HG02610 (cell line): ENCODE data around the gene SAMSN1.
"Not testable (repeated sequence)": the region's sequence is repeated elsewhere in the genome, so short reads cannot be mapped to it uniquely, and the experiment has no call there.

Source experiments
- ATAC-seq: cut with Tn5 transposase; IDR thresholded peaks from one replicate; pipeline ENCODE4 v1.9.1; 2021; ENCODE audit warnings: mild to moderate bottlenecking, moderate library complexity; ENCODE audit not compliant: unreplicated experiment

Gene SAMSN1

GRCh38 chr21:14567331-14568279 lies 21.5 kb upstream of the SAMSN1 start:
- ATAC-seq: no peak

DNA sequence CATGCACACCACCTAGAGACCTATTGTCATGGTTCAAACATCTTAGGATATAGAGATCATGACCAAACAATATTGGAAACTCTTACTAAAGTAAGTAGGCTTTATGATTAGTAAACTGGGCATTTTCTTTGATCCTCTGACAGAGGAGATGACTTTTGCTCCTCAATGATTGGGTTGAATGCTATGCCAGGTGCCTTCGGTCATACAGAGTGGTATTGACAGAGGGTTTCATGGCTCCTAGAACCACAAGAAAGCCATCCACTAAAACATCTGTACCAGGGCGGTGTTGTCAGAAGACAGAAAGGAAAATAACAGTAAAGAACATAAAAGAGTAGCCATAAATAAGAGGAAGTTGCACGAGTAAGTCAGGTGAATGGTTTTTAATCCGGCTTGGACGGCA lies 20.8 kb upstream of the SAMSN1 start:
- no peak for ATAC-seq

DNA sequence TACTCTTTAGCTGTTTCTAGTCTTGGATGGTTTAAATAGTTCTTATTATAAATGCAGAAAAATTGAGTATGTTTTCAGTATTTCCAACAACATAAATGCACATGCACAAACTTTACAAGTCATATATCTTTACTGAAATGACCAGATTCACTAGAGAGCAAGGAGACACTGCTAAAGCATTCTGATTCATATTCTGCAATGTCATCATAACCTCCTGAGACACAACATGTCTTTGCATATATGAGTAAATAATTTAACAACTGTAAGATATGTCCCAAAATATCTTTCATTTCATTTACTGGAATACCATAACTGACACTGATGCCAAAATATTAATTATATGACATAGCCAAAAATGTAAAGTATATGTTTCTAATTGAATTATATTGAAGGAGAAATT lies 16.8 kb upstream of the SAMSN1 start:
- no peak for ATAC-seq

DNA sequence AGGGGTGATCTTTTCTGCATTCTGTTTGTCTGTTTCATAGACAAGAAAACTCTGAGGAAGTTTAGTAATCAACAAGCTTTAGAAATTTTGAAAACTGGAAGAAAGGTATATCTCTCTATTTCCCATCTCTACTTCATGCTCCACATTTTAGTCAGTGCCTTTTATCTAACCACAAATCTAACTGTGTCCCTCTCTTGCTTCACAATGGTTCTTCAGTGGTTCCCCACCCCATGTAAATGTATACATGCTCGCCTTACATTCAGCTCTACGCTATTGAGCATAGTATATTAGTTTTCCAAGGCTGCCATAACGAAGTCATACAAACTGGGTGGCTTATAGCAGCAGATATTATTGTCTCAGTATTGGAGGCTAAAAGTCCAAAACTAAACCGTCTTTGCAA lies 14.4 kb upstream of the SAMSN1 start:
- ATAC-seq: no peak

DNA sequence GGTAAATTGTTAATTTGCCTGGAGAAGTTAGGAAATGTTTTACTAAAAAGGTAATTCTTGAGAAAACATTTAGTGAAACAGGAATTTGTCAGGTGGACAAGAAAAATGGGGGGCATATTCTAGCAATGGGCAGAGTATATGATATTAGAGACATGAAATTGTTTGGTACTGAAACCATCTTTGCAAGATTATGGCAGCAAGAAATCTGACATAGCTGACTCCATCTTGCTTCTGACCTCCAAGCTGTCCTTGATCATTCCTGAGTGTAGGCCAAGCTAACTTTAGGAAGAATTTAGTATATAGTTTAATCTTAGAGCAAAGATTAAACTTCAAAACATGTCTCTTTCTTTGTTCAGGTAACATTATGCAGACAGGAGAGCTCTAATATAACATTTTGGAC lies 14.0 kb upstream of the SAMSN1 start:
- no peak for ATAC-seq

GRCh38 chr21:14559102-14559501 lies 13.0 kb upstream of the SAMSN1 start:
- ATAC-seq: peak; percentile 82

DNA sequence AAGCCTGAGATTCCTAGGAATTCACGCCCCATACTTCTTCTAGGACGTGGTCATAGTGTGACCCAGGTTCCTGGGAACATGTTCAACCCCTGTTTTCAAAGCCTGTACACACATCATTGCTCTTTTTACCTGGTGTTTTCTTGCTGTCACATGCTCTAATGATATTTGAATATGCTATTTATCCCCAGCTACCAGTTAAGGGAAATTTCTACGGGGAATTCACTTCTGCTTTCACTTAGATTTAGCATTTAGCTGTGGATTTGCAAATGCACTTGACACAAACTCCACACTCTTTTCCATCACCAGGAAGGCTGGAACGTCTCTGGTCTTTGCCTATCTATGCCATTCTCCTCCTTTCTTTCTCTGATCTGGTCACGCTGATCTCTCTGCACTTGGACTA lies 11.3 kb upstream of the SAMSN1 start:
- peak; percentile 40 for ATAC-seq

- no peak for ATAC-seq
These were observed 8.8 kb upstream of the SAMSN1 start for GRCh38 chr21:14554948-14555347.

- no peak for ATAC-seq
These were observed 7.3 kb upstream of the SAMSN1 start for GRCh38 chr21:14553422-14553821.

DNA sequence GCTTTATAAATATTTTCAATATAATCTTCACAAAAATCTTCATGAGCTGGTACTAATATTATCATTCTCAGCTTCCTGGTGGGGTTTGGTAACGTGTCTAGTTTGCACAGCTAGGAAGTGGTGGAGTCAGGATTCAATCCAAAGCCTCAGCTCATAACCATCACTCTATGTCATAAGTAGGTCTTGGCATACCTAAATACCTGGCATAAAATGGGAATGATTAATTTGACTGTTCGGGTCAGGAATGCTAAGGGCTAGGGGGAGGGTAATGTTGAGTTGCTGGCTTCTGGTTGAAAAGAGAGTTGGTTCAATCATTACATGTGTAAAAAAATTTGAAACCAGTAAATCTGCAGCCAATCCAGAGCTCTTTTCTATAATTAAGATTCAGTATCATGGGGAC lies 5.6 kb upstream of the SAMSN1 start:
- ATAC-seq: no peak

DNA sequence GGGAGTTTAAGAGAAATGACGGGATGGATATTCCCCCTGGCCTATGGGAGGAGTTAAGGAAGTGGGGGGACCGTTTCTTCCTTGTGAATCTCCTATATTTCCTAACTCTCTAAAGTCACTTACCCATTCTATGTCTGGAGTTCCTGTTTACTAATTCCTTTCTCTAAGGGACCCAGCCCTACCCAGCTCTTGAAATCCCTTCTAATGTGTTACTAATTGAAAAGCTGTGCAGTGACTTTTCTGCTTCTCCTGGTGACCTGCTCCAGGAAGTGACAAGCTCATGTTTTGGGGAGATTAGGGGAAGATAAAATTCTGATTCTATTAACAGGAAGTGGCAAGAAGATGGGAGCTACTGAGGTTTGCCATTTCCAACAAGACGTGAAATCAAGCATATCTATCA lies 4.0 kb upstream of the SAMSN1 start:
- ATAC-seq: no peak

DNA sequence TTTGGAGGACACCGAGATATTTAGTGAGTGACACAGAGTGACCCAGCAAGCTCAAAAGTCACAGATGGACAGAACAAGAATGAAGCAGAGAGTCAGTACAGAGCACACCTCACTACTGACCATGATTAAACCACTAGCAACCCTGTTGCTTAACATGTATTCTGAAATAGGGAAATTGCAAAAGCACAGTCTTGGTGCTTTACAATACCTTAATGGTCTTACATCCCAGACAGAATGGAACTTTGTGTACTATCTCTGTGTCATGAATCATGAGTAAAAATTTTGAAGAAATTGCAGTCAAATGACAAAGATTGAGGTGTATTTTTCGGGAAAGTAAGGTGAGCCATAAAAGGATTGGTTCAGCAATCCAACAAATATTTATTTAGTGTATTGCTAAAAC lies 2.7 kb upstream of the SAMSN1 start:
- no peak for ATAC-seq

DNA sequence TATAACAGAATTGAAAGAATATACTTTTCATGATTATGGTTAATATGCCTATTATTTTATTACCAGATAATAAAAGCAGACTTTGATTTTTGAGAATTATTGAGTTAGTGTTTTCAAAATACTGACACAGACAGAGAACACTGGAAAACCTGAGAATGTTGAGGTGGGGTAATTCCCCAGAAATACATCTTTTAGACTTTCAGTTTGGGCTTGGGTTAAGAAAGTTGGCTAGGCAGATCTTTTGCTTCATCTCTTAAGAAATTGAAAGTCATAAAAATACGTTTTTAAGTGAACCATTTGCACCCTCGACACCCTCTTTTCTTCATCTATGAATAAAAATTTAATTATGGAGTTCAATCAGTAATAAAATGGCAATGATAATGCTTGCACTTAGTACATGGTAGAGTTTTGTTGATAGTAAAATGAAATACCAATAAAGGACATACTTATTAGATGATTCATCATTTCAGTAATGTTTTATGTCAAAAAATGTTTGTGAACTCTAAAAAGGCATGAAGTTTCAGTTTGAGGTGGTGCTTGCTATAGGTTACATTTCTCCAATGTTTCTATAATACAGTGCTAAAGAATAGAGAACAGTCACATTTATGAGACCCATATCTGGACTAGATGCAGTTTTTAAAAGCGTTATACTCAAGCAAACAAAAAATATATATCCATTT lies 1.9 kb upstream of the SAMSN1 start:
- peak; percentile 39 for ATAC-seq

DNA sequence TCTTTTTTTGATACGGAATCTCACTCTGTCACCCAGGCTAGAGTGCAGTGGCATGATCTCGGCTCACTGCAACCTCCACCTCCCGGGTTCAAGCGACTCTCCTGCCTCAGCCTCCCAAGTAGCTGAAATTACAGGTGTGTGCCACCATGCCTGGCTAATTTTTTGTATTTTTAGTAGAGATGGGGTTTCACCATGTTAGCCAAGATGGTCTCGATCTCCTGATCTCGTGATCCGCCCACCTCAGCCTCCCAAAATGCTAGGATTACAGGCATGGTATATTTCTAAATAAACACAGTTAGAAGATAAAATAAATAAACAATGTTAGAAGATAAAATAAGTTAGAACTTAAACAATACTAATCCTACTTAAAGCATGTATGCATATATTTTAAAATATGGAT lies 604 bp upstream of the SAMSN1 start:
- ATAC-seq: not testable (repeated sequence)

DNA sequence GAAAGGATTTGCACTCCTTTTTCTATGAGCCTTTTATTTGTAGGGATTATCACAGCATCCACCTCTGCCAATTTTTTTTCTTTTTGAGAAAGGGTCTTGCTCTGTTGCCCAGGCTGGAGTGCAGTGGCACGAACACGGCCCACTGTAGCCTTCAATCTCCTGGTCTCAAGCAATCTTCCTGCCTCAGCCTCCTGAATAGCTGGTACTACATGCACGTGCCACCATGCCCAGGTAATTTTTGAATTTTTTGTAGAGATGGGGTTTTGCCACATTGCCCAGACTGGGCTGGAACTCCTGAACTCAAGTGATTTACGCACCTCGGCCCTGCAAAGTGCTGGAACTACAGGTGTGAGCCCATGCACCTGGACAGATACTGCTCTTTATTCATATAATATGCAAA lies 2.1 kb downstream of the SAMSN1 start:
- ATAC-seq: no peak

DNA sequence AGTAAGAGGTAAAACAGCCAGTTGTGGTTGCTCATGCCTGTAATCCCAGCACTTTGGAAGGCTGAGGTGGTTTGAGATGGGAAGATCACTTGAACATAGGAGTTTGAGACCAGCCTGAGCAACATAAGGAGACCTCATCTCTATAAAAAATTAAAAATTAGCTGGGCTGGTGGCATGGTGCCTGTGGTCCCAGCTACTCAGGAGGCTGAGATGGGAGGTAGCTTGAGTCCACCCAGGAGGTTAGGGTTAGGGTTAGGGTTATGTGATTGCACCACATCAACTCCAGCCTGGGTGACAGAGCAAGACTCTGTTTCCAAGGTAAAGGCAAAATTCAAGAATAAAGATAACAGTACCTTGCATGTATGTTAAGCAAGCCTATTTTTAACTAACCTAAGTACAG lies 3.5 kb downstream of the SAMSN1 start:
- no peak for ATAC-seq

- ATAC-seq: no peak
These were observed 4.1 kb downstream of the SAMSN1 start for GRCh38 chr21:14541841-14542490.

DNA sequence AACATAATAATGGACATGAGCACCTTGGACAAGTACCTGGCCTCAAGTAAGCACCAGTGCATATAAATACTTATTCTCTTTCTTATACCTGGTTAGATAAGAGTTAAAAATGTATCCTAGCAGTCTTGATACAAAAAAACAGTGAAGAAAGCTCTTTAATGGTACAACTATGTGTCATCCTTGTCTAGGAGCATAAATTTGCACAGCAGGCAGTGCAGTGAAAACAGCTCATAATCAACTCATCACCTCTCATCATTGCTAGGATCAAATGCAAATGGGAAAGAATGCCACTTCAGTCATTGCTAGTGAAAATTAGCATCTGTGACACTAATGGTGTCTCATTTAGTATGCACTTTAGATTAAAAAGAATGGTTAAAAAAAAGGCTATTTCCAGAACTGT lies 7.6 kb downstream of the SAMSN1 start:
- no peak for ATAC-seq

DNA sequence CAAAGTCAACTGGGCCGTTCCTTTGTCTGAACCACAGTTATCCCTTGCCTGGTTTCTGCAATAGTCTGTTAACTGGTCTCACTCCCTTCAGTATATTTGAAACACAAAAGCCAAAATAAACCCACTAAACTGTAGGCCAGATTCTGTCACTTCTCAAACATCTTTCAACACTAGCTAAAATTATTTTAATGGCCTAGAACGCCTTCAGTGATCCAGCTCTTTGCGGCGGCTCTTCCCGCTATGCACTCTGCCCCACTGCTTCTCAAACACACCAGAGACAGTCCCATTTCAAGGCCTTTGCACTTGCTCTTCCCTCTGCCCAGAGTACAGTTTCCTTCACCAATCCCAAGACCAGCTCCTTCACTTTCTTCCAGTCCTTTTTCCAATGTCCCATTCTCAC lies 9.2 kb downstream of the SAMSN1 start:
- no peak for ATAC-seq

- ATAC-seq: no peak
These were observed 10.4 kb downstream of the SAMSN1 start for GRCh38 chr21:14535702-14536101.

DNA sequence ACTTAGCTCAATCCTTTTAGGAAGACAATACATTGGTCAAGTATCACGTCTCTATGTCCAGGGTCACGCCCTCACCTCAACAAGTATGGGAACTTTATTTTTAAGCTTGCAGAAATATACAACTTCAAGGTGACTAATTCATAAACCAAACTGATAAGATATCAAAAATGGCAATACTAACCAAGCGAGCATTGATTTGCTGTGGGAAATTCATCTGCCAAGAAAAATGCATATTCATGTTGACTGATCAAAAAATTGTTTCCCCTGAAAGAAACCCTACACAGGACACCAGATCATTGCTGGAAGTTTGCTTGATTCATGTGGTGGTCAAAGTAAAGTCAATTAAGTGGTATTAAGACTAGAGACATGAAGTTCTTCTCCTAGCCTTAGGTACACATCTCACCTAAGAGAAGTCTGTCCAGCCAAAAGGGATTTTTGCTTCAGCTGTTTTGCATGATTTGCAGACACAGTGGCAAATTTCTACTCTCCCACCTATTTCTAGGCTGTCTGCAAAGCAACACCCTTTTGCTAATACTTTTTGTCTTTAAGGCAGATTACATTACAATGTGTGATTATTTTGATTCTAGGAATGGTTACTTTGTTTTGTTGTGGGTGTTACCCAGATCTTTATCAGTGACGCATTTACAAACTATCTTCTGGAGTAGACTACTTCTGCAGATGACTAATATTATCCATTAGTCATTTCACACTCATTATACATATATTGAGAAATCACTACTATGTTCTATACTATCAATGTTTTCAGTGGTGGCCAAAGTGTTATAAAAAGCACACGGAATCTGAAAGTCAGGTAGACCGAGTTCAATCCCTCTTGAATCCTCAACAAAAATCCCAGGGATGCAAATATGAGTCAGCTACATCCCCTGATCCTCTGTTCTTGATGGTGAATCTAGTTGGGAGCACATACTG lies 12.4 kb downstream of the SAMSN1 start:
- ATAC-seq: peak; percentile 90
